HepG2 (cell line): ENCODE results near the gene DOCK4. TPM values are rescaled to one million over a fixed set of nuclear protein-coding genes. Genes with fewer than 3 reads are reported as not detected.

ENCODE experiments used
- ATAC-seq: fragments of 200-7000 bp; cut with Tn5 transposase; 3 replicates; pipeline ENCODE4 v1.9.1; 2020; ENCODE audit warnings: mild to moderate bottlenecking, moderate library complexity
- BruUV-seq: library from RNA; stranded (reverse); fragments of 400-500 nt; replicated peaks from 2 replicates; lab custom pipeline; 2021; lab: Mats Ljungman, UMichigan
- CTCF ChIA-PET: fragments of 300-600 bp; formaldehyde crosslinking; extraction: SDS; loops from one replicate; lab custom pipeline; 2021; ENCODE audit warnings: low total read pairs, inconsistent platforms, low intra/inter-chr PET ratio; lab: Yijun Ruan, JAX
- POLR2A ChIA-PET: fragments of 350-600 bp; sonication (Branson Sonifier 250); formaldehyde crosslinking; loops from one replicate; lab custom pipeline; 2020; ENCODE audit warnings: antibody characterized with exemption, inconsistent platforms; lab: Yijun Ruan, JAX
- DNase-seq: peaks from one replicate; pipeline ENCODE4 v3.0.0-alpha.2; 2015; ENCODE audit warnings: low spot score
- FAIRE-seq: peaks from 3 replicates; lab custom pipeline; 2011; peaks lifted over from hg19 to GRCh38; lab: Jason Lieb, UNC
- H2AFZ ChIP-seq: one replicate; pipeline ENCODE4 v1.6.1; 2011; ENCODE audit warnings: low read length, inconsistent platforms
- H3K27ac ChIP-seq: fragments of 300-600 bp; 3 replicates; pipeline ENCODE4 v1.8.0; 2011; ENCODE audit warnings: mixed run types, mild to moderate bottlenecking, mixed read lengths, low read length, inconsistent platforms; ENCODE audit not compliant: insufficient read depth; ENCODE audit errors: extremely low read length
- H3K27me3 ChIP-seq, 2 experiments: fragments of 200-600 bp in 1 of 2; 2 replicates in 1 of 2; 3 replicates in 1 of 2; pipeline versions ENCODE4 v1.6.0 to v1.8.0; 2011; ENCODE audit warnings: low read length in 2 of 2, mild to moderate bottlenecking in 2 of 2, moderate library complexity in 2 of 2, inconsistent platforms in 1 of 2; ENCODE audit not compliant: insufficient read depth in 2 of 2, control insufficient read depth in 1 of 2
- H3K36me3 ChIP-seq, 2 experiments: fragments of 200-600 bp in 1 of 2; replicated peaks in 1 of 2; 2 replicates in 1 of 2; 3 replicates in 1 of 2; pipeline versions ENCODE4 v1.5.1 to v1.8.0; 2011; ENCODE audit warnings: low read length in 2 of 2, inconsistent platforms in 1 of 2; ENCODE audit not compliant: insufficient read depth in 2 of 2, control insufficient read depth in 1 of 2
- H3K4me1 ChIP-seq: 2 replicates; pipeline ENCODE4 v1.5.1; 2012; ENCODE audit warnings: low read length, inconsistent platforms; ENCODE audit not compliant: insufficient read depth
- H3K4me2 ChIP-seq: 2 replicates; pipeline ENCODE4 v1.6.0; 2011; ENCODE audit warnings: low read depth, low read length, inconsistent platforms
- H3K4me3 ChIP-seq, 3 experiments: fragments of 200-600 bp in 1 of 3; sonication (generic), shearing (Covaris generic) in 1 of 3; replicated peaks in 1 of 3; 2 replicates each; pipeline ENCODE4 v1.5.1; 2011 to 2016; ENCODE audit warnings: low read length in 3 of 3, inconsistent platforms in 2 of 3, low read depth in 2 of 3, mild to moderate bottlenecking in 2 of 3, control low read depth in 1 of 3, mixed read lengths in 1 of 3; ENCODE audit not compliant: insufficient read depth in 1 of 3
- H3K79me2 ChIP-seq: one replicate; pipeline ENCODE4 v1.6.1; 2011; ENCODE audit warnings: low read length, inconsistent platforms; ENCODE audit not compliant: insufficient read depth
- H3K9ac ChIP-seq: 2 replicates; pipeline ENCODE4 v1.6.0; 2011; ENCODE audit warnings: mild to moderate bottlenecking, low read depth, low read length, inconsistent platforms; ENCODE audit not compliant: insufficient read depth
- H3K9me3 ChIP-seq: 2 replicates; pipeline ENCODE4 v1.5.1; 2012; ENCODE audit warnings: mild to moderate bottlenecking, low read length
- H4K20me1 ChIP-seq: 2 replicates; pipeline ENCODE4 v1.6.0; 2011; ENCODE audit warnings: inconsistent platforms, mild to moderate bottlenecking, low read length, moderate library complexity; ENCODE audit not compliant: insufficient read depth
- KLF6 ChIP-seq: IDR thresholded peaks from 2 replicates; pipeline ENCODE4 v1.8.0; 2016; ENCODE audit warnings: missing biosample characterization, missing genetic modification reagents
- MED1 ChIP-seq: sonication (generic); formaldehyde crosslinking; IDR thresholded peaks from 2 replicates; pipeline ENCODE4 v1.4.0; 2020; ENCODE audit warnings: missing genetic modification reagents
- RELA ChIP-seq: sonication (generic); formaldehyde crosslinking; IDR thresholded peaks from 2 replicates; pipeline ENCODE4 v1.4.0; 2020; ENCODE audit warnings: missing genetic modification reagents
- SMAD3 ChIP-seq: sonication (generic); formaldehyde crosslinking; IDR thresholded peaks from 2 replicates; pipeline ENCODE4 v1.4.0; 2020; ENCODE audit warnings: missing genetic modification reagents
- YY1 ChIP-seq: IDR thresholded peaks from 2 replicates; pipeline ENCODE4 v1.6.1; 2011; ENCODE audit warnings: low read length, low read depth, moderate library complexity, mild to moderate bottlenecking; ENCODE audit not compliant: insufficient read depth, insufficient replicate concordance
- ZNF598 ChIP-seq: sonication (generic); formaldehyde crosslinking; IDR thresholded peaks from 2 replicates; pipeline ENCODE4 v1.5.1; 2020; ENCODE audit warnings: mild to moderate bottlenecking, missing genetic modification reagents, borderline replicate concordance
- in situ Hi-C: cut with HindIII; loops from 2 replicates; pipeline ENCODE4 v1.10.0; 2017; ENCODE audit warnings: low pct_unique_long_range_greater_than_20kb; ENCODE audit not compliant: extremely low pct_ligation_motif_present
- intact Hi-C: fragments of 100-400 bp; cut with micrococcal nuclease; formaldehyde crosslinking; loops from one replicate; pipeline ENCODE4 v1.10.0; 2022; ENCODE audit not compliant: unreplicated experiment
- polyA plus RNA-seq, 8 experiments: library from polyadenylated mRNA; depleted of rRNA in 3 of 8; stranded (reverse) in 7 of 8; unstranded in 1 of 8; fragments of >200 nt; fragmentation: Illumina TruSeq in 4 of 8; extraction: Trizol in 4 of 8; gene quantifications; 2 replicates each; pipeline versions ENCODE4 v1.2.1 to v1.2.3, GENCODE V29; 2011 to 2016; ENCODE audit warnings: low read depth in 4 of 8, missing spikeins in 1 of 8, mixed read lengths in 1 of 8; ENCODE audit not compliant: insufficient read depth in 1 of 8
- total RNA-seq, 5 experiments: library from RNA; depleted of rRNA; stranded (reverse); fragments of >200 nt; fragmentation: Illumina TruSeq; extraction: Trizol; gene quantifications; 2 replicates each; pipeline ENCODE4 v1.2.3, GENCODE V29; 2016; ENCODE audit warnings: low read depth in 1 of 5
- TF ChIP-seq, protein P1 (sequence below): sonication (generic); formaldehyde crosslinking; IDR thresholded peaks from 2 replicates; pipeline ENCODE4 v1.5.1; 2020; ENCODE audit warnings: mild to moderate bottlenecking, missing genetic modification reagents
- TF ChIP-seq, protein P2 (sequence below), 2 experiments: fragments of 450-650 bp in 1 of 2; sonication (generic) in 1 of 2; formaldehyde crosslinking in 1 of 2; IDR thresholded peaks; 2 replicates each; pipeline versions ENCODE4 v1.6.1 to v1.8.0; 2016 to 2022; ENCODE audit warnings: antibody characterized with exemption in 1 of 2, mild to moderate bottlenecking in 1 of 2, missing genetic modification reagents in 1 of 2
- TF ChIP-seq, protein P3 (sequence below): sonication (generic); formaldehyde crosslinking; IDR thresholded peaks from 2 replicates; pipeline ENCODE4 v1.5.1; 2020; ENCODE audit warnings: mild to moderate bottlenecking, moderate library complexity, missing genetic modification reagents

Gene DOCK4
- total and polyA plus RNA-seq, 2 of the 13 experiments (the other 11 are each of a cell fraction or from before 2014, with no cell fraction given), result 13.5 to 17.4 TPM

DNA sequence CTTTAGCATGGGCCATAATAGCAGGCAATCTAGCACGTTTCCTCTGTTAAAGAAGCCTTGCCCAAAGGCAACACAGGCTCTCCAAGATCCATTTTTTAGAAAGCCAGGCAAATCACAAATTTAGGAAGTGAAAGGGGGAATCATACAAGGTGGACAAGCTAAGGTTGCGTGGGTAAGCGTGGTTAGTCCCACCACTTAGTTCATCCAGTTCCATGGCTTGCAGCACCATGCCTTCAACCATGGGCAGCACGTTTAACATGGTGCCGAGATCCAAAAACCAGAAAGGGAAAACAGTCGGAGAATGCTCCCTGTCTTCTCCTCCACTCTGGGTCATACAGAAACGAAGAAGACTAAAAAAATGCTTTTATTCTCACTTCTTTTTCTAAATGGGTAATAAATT lies 409.5 kb downstream of the DOCK4 start (continued):
- TF ChIP-seq, protein P1, sequence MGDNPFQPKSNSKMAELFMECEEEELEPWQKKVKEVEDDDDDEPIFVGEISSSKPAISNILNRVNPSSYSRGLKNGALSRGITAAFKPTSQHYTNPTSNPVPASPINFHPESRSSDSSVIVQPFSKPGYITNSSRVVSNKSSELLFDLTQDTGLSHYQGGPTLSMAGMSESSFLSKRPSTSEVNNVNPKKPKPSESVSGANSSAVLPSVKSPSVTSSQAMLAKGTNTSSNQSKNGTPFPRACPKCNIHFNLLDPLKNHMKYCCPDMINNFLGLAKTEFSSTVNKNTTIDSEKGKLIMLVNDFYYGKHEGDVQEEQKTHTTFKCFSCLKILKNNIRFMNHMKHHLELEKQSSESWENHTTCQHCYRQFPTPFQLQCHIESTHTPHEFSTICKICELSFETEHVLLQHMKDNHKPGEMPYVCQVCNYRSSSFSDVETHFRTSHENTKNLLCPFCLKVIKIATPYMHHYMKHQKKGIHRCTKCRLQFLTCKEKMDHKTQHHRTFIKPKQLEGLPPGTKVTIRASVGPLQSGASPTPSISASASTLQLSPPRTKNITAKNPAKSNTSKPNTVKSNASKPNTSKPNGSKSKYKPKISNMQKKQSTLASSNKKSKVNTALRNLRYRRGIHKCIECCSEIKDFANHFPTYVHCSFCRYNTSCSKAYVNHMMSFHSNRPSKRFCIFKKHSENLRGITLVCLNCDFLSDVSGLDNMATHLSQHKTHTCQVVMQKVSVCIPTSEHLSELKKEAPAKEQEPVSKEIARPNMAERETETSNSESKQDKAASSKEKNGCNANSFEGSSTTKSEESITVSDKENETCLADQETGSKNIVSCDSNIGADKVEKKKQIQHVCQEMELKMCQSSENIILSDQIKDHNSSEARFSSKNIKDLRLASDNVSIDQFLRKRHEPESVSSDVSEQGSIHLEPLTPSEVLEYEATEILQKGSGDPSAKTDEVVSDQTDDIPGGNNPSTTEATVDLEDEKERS (CRISPR knock-in tag), result peak; percentile 95

DNA sequence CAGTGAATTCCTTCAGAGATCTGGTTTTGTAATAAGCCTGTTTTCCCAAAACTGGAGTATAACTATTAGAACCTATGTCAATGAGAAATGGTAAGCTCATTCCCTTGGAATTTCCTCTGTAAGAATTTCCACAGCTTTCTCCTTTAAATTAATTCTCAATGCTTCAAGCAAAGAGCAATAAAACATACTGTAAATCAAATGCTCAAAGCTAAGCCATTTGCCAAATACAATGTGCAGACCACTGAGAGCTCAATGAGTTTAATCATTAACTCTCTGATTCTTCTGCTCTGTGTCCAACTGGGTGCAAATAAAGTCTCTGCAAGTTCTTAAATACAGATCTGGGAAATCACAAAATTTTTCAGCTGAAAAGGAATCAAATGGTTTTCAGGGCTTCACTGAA lies 416.3 kb downstream of the DOCK4 start:
- DNase-seq (peak; percentile 36), FAIRE-seq (peak; percentile 44), ATAC-seq (peak; percentile 88)
- Histone ChIP-seq H4K20me1 (no peaks in the 10 kb centered on the region), H3K79me2 (no peaks in the 10 kb centered on the region), H3K4me2 (peak overlapping the region; percentile 6; the same call in 1 of the 2 replicates), H3K27ac (no peak overlapping the region), H3K4me1 (peaks cover 10% of the 10 kb centered on the region), H3K27me3 (no peaks in the 10 kb centered on the region), H2AFZ (no peak overlapping the region), H3K36me3 (peaks cover 1 to 4% of the 10 kb centered on the region in 2 experiments; a peak in 2 of 5 replicates), H3K9me3 (no peaks in the 10 kb centered on the region), H3K4me3 (no peak overlapping the region), H3K9ac (no peak overlapping the region)
- intact Hi-C loops, result no loop called here
- no TSS peak for BruUV-seq
- in situ Hi-C loops, result no loop called here
- ChIA-PET POLR2A (no interaction called here), CTCF (no interaction called here)
- TF ChIP-seq ZNF598 (CRISPR knock-in tag) (no peak), MED1 (CRISPR knock-in tag) (no peak), RELA (CRISPR knock-in tag) (no peak), YY1 (no peak), KLF6 (CRISPR knock-in tag) (no peak), SMAD3 (CRISPR knock-in tag) (no peak)
- TF ChIP-seq, protein P2, sequence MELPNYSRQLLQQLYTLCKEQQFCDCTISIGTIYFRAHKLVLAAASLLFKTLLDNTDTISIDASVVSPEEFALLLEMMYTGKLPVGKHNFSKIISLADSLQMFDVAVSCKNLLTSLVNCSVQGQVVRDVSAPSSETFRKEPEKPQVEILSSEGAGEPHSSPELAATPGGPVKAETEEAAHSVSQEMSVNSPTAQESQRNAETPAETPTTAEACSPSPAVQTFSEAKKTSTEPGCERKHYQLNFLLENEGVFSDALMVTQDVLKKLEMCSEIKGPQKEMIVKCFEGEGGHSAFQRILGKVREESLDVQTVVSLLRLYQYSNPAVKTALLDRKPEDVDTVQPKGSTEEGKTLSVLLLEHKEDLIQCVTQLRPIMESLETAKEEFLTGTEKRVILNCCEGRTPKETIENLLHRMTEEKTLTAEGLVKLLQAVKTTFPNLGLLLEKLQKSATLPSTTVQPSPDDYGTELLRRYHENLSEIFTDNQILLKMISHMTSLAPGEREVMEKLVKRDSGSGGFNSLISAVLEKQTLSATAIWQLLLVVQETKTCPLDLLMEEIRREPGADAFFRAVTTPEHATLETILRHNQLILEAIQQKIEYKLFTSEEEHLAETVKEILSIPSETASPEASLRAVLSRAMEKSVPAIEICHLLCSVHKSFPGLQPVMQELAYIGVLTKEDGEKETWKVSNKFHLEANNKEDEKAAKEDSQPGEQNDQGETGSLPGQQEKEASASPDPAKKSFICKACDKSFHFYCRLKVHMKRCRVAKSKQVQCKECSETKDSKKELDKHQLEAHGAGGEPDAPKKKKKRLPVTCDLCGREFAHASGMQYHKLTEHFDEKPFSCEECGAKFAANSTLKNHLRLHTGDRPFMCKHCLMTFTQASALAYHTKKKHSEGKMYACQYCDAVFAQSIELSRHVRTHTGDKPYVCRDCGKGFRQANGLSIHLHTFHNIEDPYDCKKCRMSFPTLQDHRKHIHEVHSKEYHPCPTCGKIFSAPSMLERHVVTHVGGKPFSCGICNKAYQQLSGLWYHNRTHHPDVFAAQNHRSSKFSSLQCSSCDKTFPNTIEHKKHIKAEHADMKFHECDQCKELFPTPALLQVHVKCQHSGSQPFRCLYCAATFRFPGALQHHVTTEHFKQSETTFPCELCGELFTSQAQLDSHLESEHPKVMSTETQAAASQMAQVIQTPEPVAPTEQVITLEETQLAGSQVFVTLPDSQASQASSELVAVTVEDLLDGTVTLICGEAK (IDR thresholded peaks at IDR 0.05), result no peak
- TF ChIP-seq, protein P2 (CRISPR knock-in tag; IDR thresholded peaks at IDR 0.05), result peak; percentile 57; the same call in 1 of the 2 replicates
- TF ChIP-seq, protein P3, sequence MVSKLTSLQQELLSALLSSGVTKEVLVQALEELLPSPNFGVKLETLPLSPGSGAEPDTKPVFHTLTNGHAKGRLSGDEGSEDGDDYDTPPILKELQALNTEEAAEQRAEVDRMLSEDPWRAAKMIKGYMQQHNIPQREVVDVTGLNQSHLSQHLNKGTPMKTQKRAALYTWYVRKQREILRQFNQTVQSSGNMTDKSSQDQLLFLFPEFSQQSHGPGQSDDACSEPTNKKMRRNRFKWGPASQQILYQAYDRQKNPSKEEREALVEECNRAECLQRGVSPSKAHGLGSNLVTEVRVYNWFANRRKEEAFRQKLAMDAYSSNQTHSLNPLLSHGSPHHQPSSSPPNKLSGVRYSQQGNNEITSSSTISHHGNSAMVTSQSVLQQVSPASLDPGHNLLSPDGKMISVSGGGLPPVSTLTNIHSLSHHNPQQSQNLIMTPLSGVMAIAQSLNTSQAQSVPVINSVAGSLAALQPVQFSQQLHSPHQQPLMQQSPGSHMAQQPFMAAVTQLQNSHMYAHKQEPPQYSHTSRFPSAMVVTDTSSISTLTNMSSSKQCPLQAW (CRISPR knock-in tag), result peak; percentile 50; the same call in 1 of the 2 replicates
